WTC11 (cell line): ENCODE measurements around the gene MYO7B.

Experiments used
- CBFB ChIP-seq: sonication (generic); formaldehyde crosslinking; IDR thresholded peaks from 2 replicates; pipeline ENCODE4 v1.8.1; 2022; ENCODE audit warnings: mild to moderate bottlenecking, low read depth, missing genetic modification reagents
- CTCF ChIP-seq: fragments of 200-600 bp; IDR thresholded peaks from 2 replicates; pipeline ENCODE4 v1.8.0; 2022; ENCODE audit warnings: antibody characterized with exemption
- ELF4 ChIP-seq: sonication (generic); formaldehyde crosslinking; IDR thresholded peaks from 2 replicates; pipeline ENCODE4 v1.8.1; 2022; ENCODE audit warnings: low read depth, mild to moderate bottlenecking, moderate library complexity, missing genetic modification reagents
- ETV6 ChIP-seq: sonication (generic); formaldehyde crosslinking; IDR thresholded peaks from 2 replicates; pipeline ENCODE4 v1.8.1; 2022; ENCODE audit warnings: mild to moderate bottlenecking, missing genetic modification reagents
- FOXK1 ChIP-seq: sonication (generic); formaldehyde crosslinking; IDR thresholded peaks from 2 replicates; pipeline ENCODE4 v1.8.0; 2022; ENCODE audit warnings: mild to moderate bottlenecking, moderate library complexity, missing genetic modification reagents
- KAT7 ChIP-seq: sonication (generic); formaldehyde crosslinking; IDR thresholded peaks from 2 replicates; pipeline ENCODE4 v1.8.1; 2023; ENCODE audit warnings: missing genetic modification reagents, mild to moderate bottlenecking, borderline replicate concordance
- TEAD4 ChIP-seq: sonication (generic); formaldehyde crosslinking; IDR thresholded peaks from 2 replicates; pipeline ENCODE4 v1.8.0; 2022; ENCODE audit warnings: mild to moderate bottlenecking, missing genetic modification reagents
- ZNF232 ChIP-seq: sonication (generic); formaldehyde crosslinking; IDR thresholded peaks from 2 replicates; pipeline ENCODE4 v1.8.0; 2022; ENCODE audit warnings: mild to moderate bottlenecking, missing genetic modification reagents
- ZNF263 ChIP-seq: sonication (generic); formaldehyde crosslinking; IDR thresholded peaks from 2 replicates; pipeline ENCODE4 v1.8.1; 2022; ENCODE audit warnings: low read depth, mild to moderate bottlenecking, moderate library complexity, missing genetic modification reagents
- ZNF396 ChIP-seq: fragments of 250-450 bp; sonication (Bioruptor Pico); IDR thresholded peaks from 2 replicates; pipeline ENCODE4 v1.8.0; 2021; ENCODE audit warnings: mild to moderate bottlenecking, moderate library complexity, borderline replicate concordance
- TF ChIP-seq, protein P1 (sequence below): sonication (generic); formaldehyde crosslinking; IDR thresholded peaks from 2 replicates; pipeline ENCODE4 v1.8.1; 2022; ENCODE audit warnings: low read depth, mild to moderate bottlenecking, moderate library complexity, missing genetic modification reagents, borderline replicate concordance
- TF ChIP-seq, protein P2 (sequence below): sonication (generic); formaldehyde crosslinking; IDR thresholded peaks from 2 replicates; pipeline ENCODE4 v1.8.0; 2022; ENCODE audit warnings: mild to moderate bottlenecking, missing genetic modification reagents
- TF ChIP-seq, protein P3 (sequence below): sonication (generic); formaldehyde crosslinking; conservative IDR thresholded peaks from 2 replicates; pipeline ENCODE4 v1.8.1; 2023; ENCODE audit warnings: mild to moderate bottlenecking, low read depth, missing genetic modification reagents, moderate library complexity

GRCh38 chr2:127573771-127574170, 38.3 kb downstream of the MYO7B start:
- TF ChIP-seq, protein P1, sequence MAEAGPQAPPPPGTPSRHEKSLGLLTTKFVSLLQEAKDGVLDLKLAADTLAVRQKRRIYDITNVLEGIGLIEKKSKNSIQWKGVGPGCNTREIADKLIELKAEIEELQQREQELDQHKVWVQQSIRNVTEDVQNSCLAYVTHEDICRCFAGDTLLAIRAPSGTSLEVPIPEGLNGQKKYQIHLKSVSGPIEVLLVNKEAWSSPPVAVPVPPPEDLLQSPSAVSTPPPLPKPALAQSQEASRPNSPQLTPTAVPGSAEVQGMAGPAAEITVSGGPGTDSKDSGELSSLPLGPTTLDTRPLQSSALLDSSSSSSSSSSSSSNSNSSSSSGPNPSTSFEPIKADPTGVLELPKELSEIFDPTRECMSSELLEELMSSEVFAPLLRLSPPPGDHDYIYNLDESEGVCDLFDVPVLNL = no peak
- no peak for TF ChIP-seq CTCF
- no peak for TF ChIP-seq ZNF263 (CRISPR knock-in tag)
- no peak for TF ChIP-seq ZNF396 (CRISPR knock-in tag)
- TF ChIP-seq FOXK1 (CRISPR knock-in tag) = no peak
- no peak for TF ChIP-seq TEAD4 (CRISPR knock-in tag)
- TF ChIP-seq ZNF232 (CRISPR knock-in tag) = no peak
- no peak for TF ChIP-seq KAT7
- TF ChIP-seq ELF4 (CRISPR knock-in tag) = no peak
- no peak for TF ChIP-seq ETV6
- TF ChIP-seq, protein P2, sequence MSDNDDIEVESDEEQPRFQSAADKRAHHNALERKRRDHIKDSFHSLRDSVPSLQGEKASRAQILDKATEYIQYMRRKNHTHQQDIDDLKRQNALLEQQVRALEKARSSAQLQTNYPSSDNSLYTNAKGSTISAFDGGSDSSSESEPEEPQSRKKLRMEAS (CRISPR knock-in tag) = no peak
- no peak for TF ChIP-seq CBFB
- TF ChIP-seq, protein P3, sequence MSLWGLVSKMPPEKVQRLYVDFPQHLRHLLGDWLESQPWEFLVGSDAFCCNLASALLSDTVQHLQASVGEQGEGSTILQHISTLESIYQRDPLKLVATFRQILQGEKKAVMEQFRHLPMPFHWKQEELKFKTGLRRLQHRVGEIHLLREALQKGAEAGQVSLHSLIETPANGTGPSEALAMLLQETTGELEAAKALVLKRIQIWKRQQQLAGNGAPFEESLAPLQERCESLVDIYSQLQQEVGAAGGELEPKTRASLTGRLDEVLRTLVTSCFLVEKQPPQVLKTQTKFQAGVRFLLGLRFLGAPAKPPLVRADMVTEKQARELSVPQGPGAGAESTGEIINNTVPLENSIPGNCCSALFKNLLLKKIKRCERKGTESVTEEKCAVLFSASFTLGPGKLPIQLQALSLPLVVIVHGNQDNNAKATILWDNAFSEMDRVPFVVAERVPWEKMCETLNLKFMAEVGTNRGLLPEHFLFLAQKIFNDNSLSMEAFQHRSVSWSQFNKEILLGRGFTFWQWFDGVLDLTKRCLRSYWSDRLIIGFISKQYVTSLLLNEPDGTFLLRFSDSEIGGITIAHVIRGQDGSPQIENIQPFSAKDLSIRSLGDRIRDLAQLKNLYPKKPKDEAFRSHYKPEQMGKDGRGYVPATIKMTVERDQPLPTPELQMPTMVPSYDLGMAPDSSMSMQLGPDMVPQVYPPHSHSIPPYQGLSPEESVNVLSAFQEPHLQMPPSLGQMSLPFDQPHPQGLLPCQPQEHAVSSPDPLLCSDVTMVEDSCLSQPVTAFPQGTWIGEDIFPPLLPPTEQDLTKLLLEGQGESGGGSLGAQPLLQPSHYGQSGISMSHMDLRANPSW (CRISPR knock-in tag) = no peak
